Sigmoid colon (tissue), 7 donors: ENCODE data around the gene RBPJ. TPM values are rescaled to one million over a fixed set of nuclear protein-coding genes. Genes with fewer than 3 reads are reported as not detected.

Experiments
- DNase-seq: peaks from one replicate; pipeline ENCODE4 v3.0.0-alpha.2; 2019
- H3K27ac ChIP-seq, 4 donors: fragments of 200-600 bp; sonication (generic); one replicate each; pipeline ENCODE4 v1.5.1; 2016 to 2019; ENCODE audit warnings: mild to moderate bottlenecking in 1 of 4
- H3K27me3 ChIP-seq, 3 donors: fragments of 200-600 bp; sonication (generic); one replicate each; pipeline ENCODE4 v1.5.1; 2019; ENCODE audit warnings: mild to moderate bottlenecking in 1 of 3
- H3K36me3 ChIP-seq, 4 donors: fragments of 200-600 bp; sonication (generic); one replicate each; pipeline ENCODE4 v1.5.1; 2016 to 2019
- H3K4me1 ChIP-seq, 4 donors: fragments of 200-600 bp; sonication (generic); one replicate each; pipeline ENCODE4 v1.5.1; 2017 to 2019
- H3K4me3 ChIP-seq, 4 donors: fragments of 200-600 bp; sonication (generic); one replicate each; pipeline ENCODE4 v1.5.1; 2017 to 2019; ENCODE audit warnings: mild to moderate bottlenecking in 2 of 4, moderate library complexity in 1 of 4
- H3K9me3 ChIP-seq, 4 donors: fragments of 200-600 bp in 3 of 4; sonication (generic) in 3 of 4; one replicate each; pipeline versions ENCODE4 v1.5.1 to v1.6.1; 2013 to 2019
- EP300 ChIP-seq, 4 donors: sonication (generic); formaldehyde crosslinking; IDR thresholded peaks; one replicate each; pipeline ENCODE4 v1.6.1; 2017; ENCODE audit warnings: antibody characterized with exemption in 4 of 4
- POLR2A ChIP-seq, 2 donors: fragments of 450-650 bp; IDR thresholded peaks; one replicate each; pipeline ENCODE4 v1.6.1; 2016; ENCODE audit warnings: antibody characterized with exemption in 2 of 2, mild to moderate bottlenecking in 2 of 2, moderate library complexity in 2 of 2
- POLR2AphosphoS5 ChIP-seq, 4 donors: sonication (generic); formaldehyde crosslinking; IDR thresholded peaks; one replicate each; pipeline ENCODE4 v1.6.1; 2017; ENCODE audit warnings: antibody characterized with exemption in 4 of 4
- whole genome bisulfite sequencing, 2 donors: extraction: QIAGEN DNeasy Blood & Tissue Kit; methylation state at CpG; one replicate each; pipeline ENCODE4 v1.1.7; 2013; 5-methylcytosine and 5-hydroxymethylcytosine counted together
- intact Hi-C: fragments of 100-400 bp; cut with DNase I; formaldehyde crosslinking; loops from one replicate; pipeline ENCODE4 v1.15.1; 2023
- polyA plus RNA-seq, 3 donors: library from polyadenylated mRNA; stranded (reverse); fragments of 200-250 nt; gene quantifications; one replicate each; pipeline ENCODE4 v1.2.3, GENCODE V29; 2013
- total RNA-seq, 4 donors: library from RNA; depleted of rRNA; stranded (reverse); fragments of >200 nt; gene quantifications; one replicate each; pipeline ENCODE4 v1.1.0, GENCODE V29; 2016
- TF ChIP-seq, protein P1 (sequence below), 4 experiments: fragments of 450-650 bp in 3 of 4; fragments of 200-600 bp in 1 of 4; IDR thresholded peaks; one replicate each; pipeline ENCODE4 v1.5.1; 2016 to 2019; ENCODE audit warnings: antibody characterized with exemption in 4 of 4, mild to moderate bottlenecking in 3 of 4, moderate library complexity in 2 of 4
- donor health status: healthy with polysubstance abuse.
- donor health status: Bipolar disorder and iron deficiency.
- donor health status: healthy.

Gene RBPJ
- total and polyA plus RNA-seq, 7 donors, result 15.0 to 114 (median 78.4) TPM

DNA sequence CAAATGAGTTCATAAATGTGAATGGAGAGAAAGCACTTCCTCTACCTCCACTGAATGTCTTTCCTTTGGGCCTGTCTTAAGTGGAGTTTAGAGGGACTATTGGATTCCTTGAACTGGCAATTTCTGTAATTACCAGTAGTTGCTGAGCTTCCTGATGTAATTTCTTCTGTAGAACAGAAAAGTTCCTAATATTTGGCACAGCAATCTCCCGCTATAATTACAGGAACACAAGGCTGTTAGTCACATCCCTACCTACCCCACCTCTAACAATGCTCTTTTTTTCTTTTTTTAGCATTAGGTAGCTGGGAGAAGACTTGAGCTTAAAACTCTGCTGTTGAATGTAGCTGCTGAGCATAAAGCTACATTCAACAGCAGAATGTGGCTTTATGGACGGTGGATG lies 24.8 kb upstream of the RBPJ start:
- H3K9me3 ChIP-seq, result no peaks in the 10 kb centered on the region
- H3K4me1 ChIP-seq, result peaks cover 0 to 7% (median 2%) of the 10 kb centered on the region in 4 donors
- TF ChIP-seq, protein P1, sequence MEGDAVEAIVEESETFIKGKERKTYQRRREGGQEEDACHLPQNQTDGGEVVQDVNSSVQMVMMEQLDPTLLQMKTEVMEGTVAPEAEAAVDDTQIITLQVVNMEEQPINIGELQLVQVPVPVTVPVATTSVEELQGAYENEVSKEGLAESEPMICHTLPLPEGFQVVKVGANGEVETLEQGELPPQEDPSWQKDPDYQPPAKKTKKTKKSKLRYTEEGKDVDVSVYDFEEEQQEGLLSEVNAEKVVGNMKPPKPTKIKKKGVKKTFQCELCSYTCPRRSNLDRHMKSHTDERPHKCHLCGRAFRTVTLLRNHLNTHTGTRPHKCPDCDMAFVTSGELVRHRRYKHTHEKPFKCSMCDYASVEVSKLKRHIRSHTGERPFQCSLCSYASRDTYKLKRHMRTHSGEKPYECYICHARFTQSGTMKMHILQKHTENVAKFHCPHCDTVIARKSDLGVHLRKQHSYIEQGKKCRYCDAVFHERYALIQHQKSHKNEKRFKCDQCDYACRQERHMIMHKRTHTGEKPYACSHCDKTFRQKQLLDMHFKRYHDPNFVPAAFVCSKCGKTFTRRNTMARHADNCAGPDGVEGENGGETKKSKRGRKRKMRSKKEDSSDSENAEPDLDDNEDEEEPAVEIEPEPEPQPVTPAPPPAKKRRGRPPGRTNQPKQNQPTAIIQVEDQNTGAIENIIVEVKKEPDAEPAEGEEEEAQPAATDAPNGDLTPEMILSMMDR (IDR thresholded peaks at IDR 0.05), result no peak
- TF ChIP-seq EP300 (IDR thresholded peaks at IDR 0.05) (no peak), POLR2A (IDR thresholded peaks at IDR 0.05) (no peak), POLR2AphosphoS5 (IDR thresholded peaks at IDR 0.05) (no peak)
- intact Hi-C loops, result no loop called here
- DNase-seq, result no peak
- H3K36me3 ChIP-seq, result no peaks in the 10 kb centered on the region
- no peak overlapping the region for H3K4me3 ChIP-seq
- no peak overlapping the region for H3K27ac ChIP-seq
- no peaks in the 10 kb centered on the region for H3K27me3 ChIP-seq
- WGBS, 2 donors, result 86 to 93% methylated on average over 2 of the region's 2 CpGs

DNA sequence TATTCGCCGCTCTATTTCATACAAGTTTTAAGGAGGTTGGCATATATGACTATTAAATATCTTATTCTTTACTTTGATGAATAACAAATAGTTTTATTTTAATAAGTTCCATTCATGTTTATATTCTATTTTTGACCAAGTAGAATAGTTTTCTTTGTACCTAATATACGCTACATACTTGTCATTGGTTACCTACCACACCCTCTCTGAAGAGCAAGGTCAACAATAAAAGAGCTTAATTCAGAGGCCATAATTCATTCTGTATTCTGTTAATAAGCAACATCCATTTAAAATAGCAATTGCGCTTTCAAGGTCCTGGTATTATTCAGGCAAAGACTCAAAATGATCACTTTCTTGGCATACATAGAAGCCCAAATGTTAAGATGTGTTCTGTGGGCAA lies 24.3 kb upstream of the RBPJ start:
- no peak overlapping the region for H3K27ac ChIP-seq
- peaks cover 0 to 7% (median 2%) of the 10 kb centered on the region in 4 donors for H3K4me1 ChIP-seq
- 76 to 88% methylated on average over 4 of the region's 4 CpGs for WGBS, 2 donors
- no peaks in the 10 kb centered on the region for H3K9me3 ChIP-seq
- no peak for DNase-seq
- TF ChIP-seq POLR2A (IDR thresholded peaks at IDR 0.05) (no peak), EP300 (IDR thresholded peaks at IDR 0.05) (no peak), POLR2AphosphoS5 (IDR thresholded peaks at IDR 0.05) (no peak)
- TF ChIP-seq, protein P1 (IDR thresholded peaks at IDR 0.05), result no peak
- H3K4me3 ChIP-seq, result no peak overlapping the region
- no peaks in the 10 kb centered on the region for H3K36me3 ChIP-seq
- H3K27me3 ChIP-seq, result no peaks in the 10 kb centered on the region
- intact Hi-C loops, result no loop called here

DNA sequence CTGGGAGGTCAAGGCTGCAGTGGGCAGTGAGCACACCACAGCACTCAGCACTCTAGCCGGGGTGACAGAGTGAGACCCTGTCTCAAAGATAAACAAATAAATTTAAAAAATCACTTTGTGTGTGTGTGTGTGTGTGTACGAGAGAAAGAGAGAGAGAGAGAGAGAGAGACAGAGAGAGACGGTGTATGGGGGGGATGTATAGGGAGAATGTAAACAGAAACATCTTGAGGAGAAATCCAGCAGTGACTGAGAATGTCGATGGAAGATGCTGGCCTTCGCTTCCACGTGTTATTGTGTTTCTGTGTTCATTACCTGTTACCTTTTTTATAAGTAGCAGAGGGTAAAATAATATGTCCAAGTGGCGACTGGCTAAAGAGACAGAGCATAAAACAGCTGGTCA lies 23.6 kb upstream of the RBPJ start:
- no peaks in the 10 kb centered on the region for H3K36me3 ChIP-seq
- H3K4me3 ChIP-seq, result no peak overlapping the region
- peaks cover 0 to 7% (median 2%) of the 10 kb centered on the region in 4 donors for H3K4me1 ChIP-seq
- no peaks in the 10 kb centered on the region for H3K9me3 ChIP-seq
- 90 to 91% methylated on average over 7 of the region's 7 CpGs for WGBS, 2 donors
- H3K27me3 ChIP-seq, result no peaks in the 10 kb centered on the region
- no peak for DNase-seq
- intact Hi-C loops, result no loop called here
- TF ChIP-seq, protein P1 (IDR thresholded peaks at IDR 0.05), result no peak
- TF ChIP-seq EP300 (IDR thresholded peaks at IDR 0.05) (no peak), POLR2A (IDR thresholded peaks at IDR 0.05) (no peak), POLR2AphosphoS5 (IDR thresholded peaks at IDR 0.05) (no peak)
- H3K27ac ChIP-seq, result no peak overlapping the region

DNA sequence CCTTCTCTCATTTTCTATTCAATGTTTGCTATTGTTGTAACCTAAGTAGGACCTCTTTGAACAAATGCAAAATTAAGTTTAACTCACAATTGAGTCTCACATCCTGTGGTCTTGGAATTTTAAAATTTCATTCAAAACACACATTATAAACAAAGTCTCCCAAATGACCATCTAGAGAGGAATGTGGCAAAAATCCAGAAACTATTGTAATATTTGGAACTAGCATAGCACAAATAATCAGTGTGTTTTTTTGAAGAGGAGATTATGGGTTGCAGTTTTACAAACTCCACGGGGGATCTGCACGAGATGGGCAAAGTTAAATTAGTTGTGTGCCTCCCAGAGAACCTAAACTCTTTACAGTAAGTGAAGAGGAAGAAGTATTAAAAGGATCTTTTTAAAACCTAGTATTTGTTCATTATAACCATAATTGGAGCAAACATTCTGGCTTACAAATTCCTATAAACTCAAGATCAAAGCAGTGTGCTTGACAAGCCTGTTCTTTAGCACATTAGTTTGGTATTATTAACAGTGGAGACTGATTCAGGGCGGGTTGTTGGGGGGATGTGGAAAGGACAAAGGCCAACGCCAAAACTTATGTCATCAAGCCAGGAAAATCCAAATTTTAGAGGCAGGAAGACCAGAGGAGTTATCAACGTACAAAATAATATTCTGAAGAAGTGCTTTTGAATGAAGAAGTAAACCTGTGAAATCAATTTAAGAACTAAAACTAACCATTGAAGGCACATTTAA lies 22.4 kb upstream of the RBPJ start:
- peak overlapping the region in 1 of 4 donors; percentile 5 for H3K27ac ChIP-seq
- WGBS, 2 donors, result 40 to 58% methylated on average over 5 of the region's 5 CpGs

More for the DNA sequence above, 22.4 kb upstream of the RBPJ start:
- intact Hi-C loops, result no loop called here
- Histone ChIP-seq H3K9me3 (no peaks in the 10 kb centered on the region), H3K27me3 (no peaks in the 10 kb centered on the region), H3K4me3 (no peak overlapping the region), H3K36me3 (no peaks in the 10 kb centered on the region), H3K4me1 (peaks cover 0 to 7% (median 2%) of the 10 kb centered on the region in 4 donors)
- TF ChIP-seq POLR2AphosphoS5 (IDR thresholded peaks at IDR 0.05) (no peak), EP300 (IDR thresholded peaks at IDR 0.05) (no peak), POLR2A (IDR thresholded peaks at IDR 0.05) (no peak)
- TF ChIP-seq, protein P1 (IDR thresholded peaks at IDR 0.05), result no peak
- no peak for DNase-seq
